ENCODE measurements around the gene ZNF880. TPM values are rescaled to one million over a fixed set of nuclear protein-coding genes. Genes with fewer than 3 reads are reported as not detected.
A peak's percentile ranks its signal among the peaks of the same experiment; 100 is the strongest.

ZNF880 gene
- total RNA-seq: 10 to 100 TPM; 18.1 to 20.4 TPM

DNA sequence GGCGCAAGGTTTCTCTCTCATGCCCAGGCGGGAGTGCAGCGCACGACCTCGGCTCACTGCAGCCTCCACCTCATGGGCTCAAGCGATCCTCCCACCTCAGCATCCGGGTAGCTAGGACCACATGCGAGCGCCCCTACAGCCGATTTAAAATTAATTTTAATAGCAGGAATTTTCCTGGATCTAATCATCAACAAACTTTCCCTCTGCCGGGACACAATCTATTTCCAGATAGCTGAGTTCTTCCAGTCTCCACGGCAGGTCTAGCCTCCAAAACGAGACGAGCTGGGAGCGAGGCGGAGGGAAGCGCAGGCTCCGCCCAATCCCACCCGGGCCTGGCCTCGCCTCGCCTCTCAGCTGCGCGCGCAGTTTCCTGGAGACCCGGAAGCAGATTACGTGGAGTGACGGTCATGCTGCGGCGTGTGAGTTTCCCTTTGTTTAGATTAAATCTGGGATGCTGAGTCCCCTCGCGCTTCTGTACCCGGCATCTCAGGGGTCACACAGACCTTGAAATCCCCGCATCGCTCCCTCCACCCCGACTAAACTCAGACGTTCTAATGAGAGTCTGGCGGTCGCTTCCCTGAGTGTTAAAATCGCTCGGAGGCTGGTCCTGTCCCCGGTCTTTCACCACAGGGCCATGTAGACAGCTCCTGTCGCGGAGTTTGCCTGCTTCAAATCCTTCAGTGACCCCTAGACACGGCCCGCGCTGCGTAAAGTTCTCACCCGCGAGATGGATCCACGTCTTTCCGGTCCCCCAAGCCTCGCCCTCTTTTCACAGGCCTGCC is at the start of gene ZNF880:
Gene ZNF880 (plus strand): TSS at position 365 of the 782 bp plus-strand sequence. CDS start 43 bp downstream, at position 408.
- H3K27me3 Mint-ChIP-seq: no peaks in the 10 kb centered on the region
- peak within 1 kb of the TSS; percentile 95 for H3K4me3 Mint-ChIP-seq
- DNase-seq: peak; percentile 95
- peaks cover 49% of the 10 kb centered on the region for H3K9me3 Mint-ChIP-seq
- intact Hi-C loops (cut with micrococcal nuclease): no loop called here
- TF ChIP-seq, protein P1, sequence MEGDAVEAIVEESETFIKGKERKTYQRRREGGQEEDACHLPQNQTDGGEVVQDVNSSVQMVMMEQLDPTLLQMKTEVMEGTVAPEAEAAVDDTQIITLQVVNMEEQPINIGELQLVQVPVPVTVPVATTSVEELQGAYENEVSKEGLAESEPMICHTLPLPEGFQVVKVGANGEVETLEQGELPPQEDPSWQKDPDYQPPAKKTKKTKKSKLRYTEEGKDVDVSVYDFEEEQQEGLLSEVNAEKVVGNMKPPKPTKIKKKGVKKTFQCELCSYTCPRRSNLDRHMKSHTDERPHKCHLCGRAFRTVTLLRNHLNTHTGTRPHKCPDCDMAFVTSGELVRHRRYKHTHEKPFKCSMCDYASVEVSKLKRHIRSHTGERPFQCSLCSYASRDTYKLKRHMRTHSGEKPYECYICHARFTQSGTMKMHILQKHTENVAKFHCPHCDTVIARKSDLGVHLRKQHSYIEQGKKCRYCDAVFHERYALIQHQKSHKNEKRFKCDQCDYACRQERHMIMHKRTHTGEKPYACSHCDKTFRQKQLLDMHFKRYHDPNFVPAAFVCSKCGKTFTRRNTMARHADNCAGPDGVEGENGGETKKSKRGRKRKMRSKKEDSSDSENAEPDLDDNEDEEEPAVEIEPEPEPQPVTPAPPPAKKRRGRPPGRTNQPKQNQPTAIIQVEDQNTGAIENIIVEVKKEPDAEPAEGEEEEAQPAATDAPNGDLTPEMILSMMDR (IDR thresholded peaks at IDR 0.05): no peak
- ATAC-seq: peak; percentile 99
- peak within 1 kb of the TSS; percentile 98 for H3K27ac Mint-ChIP-seq
- peaks cover 11% of the 10 kb centered on the region for H3K4me1 Mint-ChIP-seq (ENCODE audit: low read depth)
- CTCF ChIA-PET: no interaction called here
- peaks cover 68% of the 10 kb centered on the region for H3K36me3 Mint-ChIP-seq (ENCODE audit: low read depth)
- POLR2A ChIA-PET: interaction anchor here (0.5 to 1.4 kb wide), 2 partner anchors 29 to 320 kb away, joined by 3 to 7 read pairs; no protein-coding TSS in a partner anchor

DNA sequence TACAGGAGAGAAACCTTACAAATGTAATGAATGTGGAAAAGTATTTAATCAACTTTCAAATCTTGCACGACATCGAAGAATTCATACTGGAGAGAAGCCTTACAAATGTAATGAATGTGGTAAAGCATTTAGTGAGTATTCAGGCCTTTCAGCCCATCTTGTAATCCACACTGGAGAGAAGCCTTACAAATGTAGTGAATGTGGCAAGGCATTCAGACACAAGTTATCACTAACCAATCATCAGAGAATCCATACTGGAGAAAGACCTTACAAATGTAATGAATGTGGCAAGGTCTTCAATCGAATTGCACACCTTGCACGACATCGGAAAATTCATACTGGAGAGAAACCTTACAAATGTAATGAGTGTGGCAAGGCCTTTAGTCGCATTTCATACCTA is 47.3 kb upstream of the ZNF880 start:
- DNase-seq: no peak
- ChIA-PET POLR2A (no interaction called here), CTCF (no interaction called here)
- intact Hi-C loops (cut with micrococcal nuclease): no loop called here
- no peak for ATAC-seq
- Mint-ChIP-seq H3K27me3 (no peaks in the 10 kb centered on the region), H3K9me3 (peaks cover 76% of the 10 kb centered on the region), H3K4me3 (no peak overlapping the region), H3K4me1 (ENCODE audit: low read depth) (no peaks in the 10 kb centered on the region), H3K36me3 (ENCODE audit: low read depth) (peaks cover 69% of the 10 kb centered on the region), H3K27ac (no peak overlapping the region)
- TF ChIP-seq, protein P1 (IDR thresholded peaks at IDR 0.05): no peak

DNA sequence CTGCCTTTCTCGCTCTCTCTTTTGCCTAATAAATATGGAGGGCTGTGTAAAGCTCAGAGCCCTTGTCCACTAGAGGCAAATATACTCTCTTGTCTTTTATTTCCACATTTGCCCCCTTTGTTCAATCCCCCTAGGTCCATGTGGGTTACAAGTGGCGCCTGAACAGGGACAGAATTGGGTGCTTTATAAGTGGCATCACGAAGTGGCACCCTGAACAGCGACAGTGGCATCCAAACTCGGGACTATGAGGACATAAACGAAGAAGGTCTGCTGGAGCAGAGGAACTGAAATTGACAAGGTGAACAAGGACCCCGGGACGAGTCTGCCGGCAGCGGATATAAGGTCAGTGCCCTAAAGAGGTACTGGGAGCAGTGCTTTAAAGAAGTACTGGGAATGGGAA is 38.0 kb upstream of the ZNF880 start:
- peaks cover 4% of the 10 kb centered on the region for H3K4me1 Mint-ChIP-seq (ENCODE audit: low read depth)
- intact Hi-C loops (cut with micrococcal nuclease): no loop called here
- ATAC-seq: no peak
- ChIA-PET CTCF (no interaction called here), POLR2A (no interaction called here)
- peaks cover 29% of the 10 kb centered on the region for H3K36me3 Mint-ChIP-seq (ENCODE audit: low read depth)
- H3K27me3 Mint-ChIP-seq: no peaks in the 10 kb centered on the region
- H3K27ac Mint-ChIP-seq: no peak overlapping the region
- no peak overlapping the region for H3K4me3 Mint-ChIP-seq
- TF ChIP-seq, protein P1 (IDR thresholded peaks at IDR 0.05): no peak
- no peak for DNase-seq
- H3K9me3 Mint-ChIP-seq: peaks cover 51% of the 10 kb centered on the region

DNA sequence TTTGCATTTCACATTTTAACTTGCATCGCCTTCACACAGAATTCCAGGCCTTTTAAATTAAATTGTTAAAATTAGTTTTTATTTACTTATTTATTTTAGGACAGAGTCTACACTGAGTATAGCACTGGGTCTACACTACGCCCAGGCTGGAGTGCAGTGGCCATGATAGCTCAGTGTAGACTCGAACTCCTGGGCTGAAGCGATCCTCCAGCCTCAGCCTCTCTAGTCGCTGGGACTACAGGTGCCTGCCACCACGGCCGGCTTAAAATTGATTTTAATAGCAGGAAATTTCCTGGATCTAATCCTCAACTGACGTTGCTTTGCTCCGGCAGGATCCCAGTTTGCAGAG is 34.0 kb upstream of the ZNF880 start:
- peak; percentile 45 for ATAC-seq
- Mint-ChIP-seq H3K4me3 (peak overlapping the region; percentile 91), H3K4me1 (ENCODE audit: low read depth) (peaks cover 12% of the 10 kb centered on the region), H3K27me3 (no peaks in the 10 kb centered on the region), H3K9me3 (peaks cover 38% of the 10 kb centered on the region), H3K27ac (peak overlapping the region; percentile 99), H3K36me3 (ENCODE audit: low read depth) (peaks cover 45% of the 10 kb centered on the region)
- CTCF ChIA-PET: no interaction called here
- TF ChIP-seq, protein P1 (IDR thresholded peaks at IDR 0.05): no peak
- intact Hi-C loops (cut with micrococcal nuclease): no loop called here
- DNase-seq: no peak
- POLR2A ChIA-PET: no interaction called here

DNA sequence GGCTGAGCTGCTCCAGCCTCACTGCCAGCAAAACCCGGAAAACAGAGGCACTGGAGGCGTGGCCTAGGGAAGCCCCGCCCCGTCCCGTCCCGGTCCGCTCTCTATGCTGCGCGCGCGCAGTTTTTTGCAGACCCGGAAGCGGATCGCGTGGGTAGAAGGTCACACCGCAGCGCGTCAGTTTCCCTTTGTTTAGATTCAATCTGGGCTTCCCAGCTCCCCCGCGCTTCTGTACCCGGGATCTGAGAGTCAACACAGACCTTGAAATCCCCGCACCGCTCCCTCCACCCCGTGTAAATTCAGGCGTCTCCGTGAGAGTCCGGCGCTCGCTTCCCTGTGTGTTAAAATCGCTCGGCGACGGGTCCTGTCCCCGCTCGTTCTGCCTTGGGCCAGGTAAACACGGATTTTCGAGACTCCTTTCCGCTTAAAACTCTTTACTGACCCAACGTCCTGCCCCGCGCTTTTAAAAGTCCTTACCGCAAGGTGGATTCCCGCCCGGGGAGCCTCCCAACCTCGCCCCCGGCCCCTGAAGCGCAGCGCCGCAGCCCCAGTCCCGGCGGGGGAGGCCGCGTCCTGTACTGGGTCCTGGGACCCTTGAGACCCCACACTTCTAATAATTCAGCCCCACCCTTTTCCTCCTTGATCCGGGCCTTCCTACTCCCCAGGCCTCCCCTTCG is 33.5 kb upstream of the ZNF880 start, which contains the start of gene ZNF610:
Gene ZNF610 (plus strand): TSS at position 127 of the 674 bp plus-strand sequence. CDS start 12,930 bp downstream, outside the sequence.
- Mint-ChIP-seq H3K9me3 (peaks cover 37% of the 10 kb centered on the region), H3K36me3 (ENCODE audit: low read depth) (peaks cover 43% of the 10 kb centered on the region), H3K27ac (peak within 1 kb of the TSS; percentile 99), H3K4me3 (peak within 1 kb of the TSS; percentile 91), H3K27me3 (no peaks in the 10 kb centered on the region), H3K4me1 (ENCODE audit: low read depth) (peaks cover 12% of the 10 kb centered on the region)
- POLR2A ChIA-PET: interaction anchor here (1.3 kb wide), 1 partner anchor 40 kb away, joined by 4 read pairs; the partner anchor contains the start of gene ZNF480
- ATAC-seq (peak; percentile 96), DNase-seq (peak; percentile 95)
- CTCF ChIA-PET: no interaction called here
- intact Hi-C loops (cut with micrococcal nuclease): no loop called here
- TF ChIP-seq, protein P1 (IDR thresholded peaks at IDR 0.05): no peak

Data from activated CD8-positive, alpha-beta T cell treated with anti-CD3 and anti-CD28 coated beads for 36 hours (primary cell).